ENCODE results near the gene PKP3.

GRCh38 chr11:350723-351255 is 43.2 kb upstream of the PKP3 start:
- TF ChIP-seq NFE2L2 (conservative IDR thresholded peaks at IDR 0.05; ENCODE audit: low read length) (no peak), CTCF (IDR thresholded peaks at IDR 0.05) (no peak)
